Measurements from ENCODE around the gene SARDH. TPM values are rescaled to one million over a fixed set of nuclear protein-coding genes. Genes with fewer than 3 reads are reported as not detected.

Gene SARDH
- polyA plus RNA-seq, 1 donor (not counting 4 experiments of a cell fraction or from before 2014, with no cell fraction given) = 0.03 TPM

DNA sequence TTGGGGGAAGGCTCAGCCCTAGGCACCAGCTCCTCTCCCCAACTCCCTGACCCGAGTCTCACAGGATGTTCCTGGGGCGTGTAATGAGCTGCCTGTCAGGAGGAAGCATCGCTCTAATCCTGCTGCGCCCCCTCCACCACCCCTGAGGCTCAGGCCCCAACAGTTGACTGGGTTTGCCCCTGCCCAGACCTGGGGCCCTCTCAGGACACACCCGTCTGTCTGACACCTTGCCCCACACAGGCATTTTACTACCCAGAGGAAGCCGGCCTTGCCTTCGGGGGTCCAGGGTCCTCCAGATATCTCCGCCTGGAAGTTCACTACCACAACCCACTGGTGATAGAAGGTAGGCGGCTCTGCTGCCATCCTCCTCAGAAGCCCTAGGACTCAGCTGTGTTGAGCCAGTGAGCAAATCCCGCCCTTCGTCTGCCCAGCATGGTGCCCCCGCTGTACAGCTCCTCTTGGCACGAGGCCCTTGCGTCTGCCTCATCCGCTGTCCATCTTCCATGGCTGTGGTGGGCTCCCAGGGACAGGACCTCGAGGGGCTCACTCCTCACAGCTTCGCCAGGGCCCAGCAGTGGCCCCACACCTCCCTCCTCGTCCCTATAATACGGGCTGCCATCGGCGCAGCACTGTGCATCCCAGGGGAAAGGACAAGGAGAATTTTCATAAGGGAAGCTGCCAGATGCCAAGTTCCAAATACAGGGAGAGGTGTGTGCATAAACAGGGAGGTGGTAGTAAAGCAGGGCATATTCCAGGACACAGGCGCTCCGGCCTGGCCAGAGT is 94.0 kb downstream of the SARDH start:
- FAIRE-seq = no peak
- peaks cover 15% of the 10 kb centered on the region for H3K27me3 ChIP-seq (ENCODE audit: control insufficient read depth, extremely low read depth, insufficient read depth, low read length)

DNA sequence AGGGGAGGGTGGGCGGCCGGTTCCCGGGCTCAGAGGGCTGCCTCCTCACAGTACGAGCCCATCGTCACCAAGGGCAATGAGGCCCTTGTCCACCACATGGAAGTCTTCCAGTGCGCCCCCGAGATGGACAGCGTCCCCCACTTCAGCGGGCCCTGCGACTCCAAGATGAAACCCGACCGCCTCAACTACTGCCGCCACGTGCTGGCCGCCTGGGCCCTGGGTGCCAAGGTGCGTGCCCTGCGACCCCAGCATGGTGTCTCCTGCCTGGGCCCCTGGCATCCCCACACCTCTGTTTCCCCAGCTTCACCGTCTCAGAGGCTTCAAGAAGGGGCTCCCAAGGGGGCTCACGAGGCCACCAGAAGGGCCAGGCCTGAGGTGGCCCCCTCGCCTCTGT is 94.8 kb downstream of the SARDH start:
- dilution Hi-C loops (cut with MboI; ENCODE audit: extremely low pct_ligation_motif_present, low sequenced_read_pairs) = no loop called here
- Histone ChIP-seq H2AFZ (ENCODE audit: control insufficient read depth, low read length) (no peak overlapping the region), H3K27ac (ENCODE audit: control insufficient read depth, insufficient read depth, low read length) (no peak overlapping the region), H3K27me3 (ENCODE audit: control insufficient read depth, extremely low read depth, insufficient read depth, low read length) (peaks cover 15% of the 10 kb centered on the region), H3K9ac (ENCODE audit: control insufficient read depth, extremely low read depth, insufficient read depth, low read length) (no peak overlapping the region), H3K4me2 (ENCODE audit: control insufficient read depth, extremely low read depth, insufficient read depth, low read depth, low read length) (no peak overlapping the region), H3K79me2 (ENCODE audit: control insufficient read depth, insufficient read depth, low read length) (no peaks in the 10 kb centered on the region), H4K20me1 (ENCODE audit: control insufficient read depth, extremely low read depth, insufficient read depth, low read length) (no peaks in the 10 kb centered on the region), H3K9me1 (ENCODE audit: control insufficient read depth, extremely low read depth, insufficient read depth, low read length) (no peaks in the 10 kb centered on the region), H3K9me3 (ENCODE audit: control insufficient read depth, low read depth, low read length) (no peaks in the 10 kb centered on the region), H3K4me3 (ENCODE audit: control insufficient read depth in 2 of 3, extremely low read depth in 1 of 3, insufficient read depth in 2 of 3, low read depth in 1 of 3, low read length in 3 of 3) (no peak overlapping the region), H3K36me3 (ENCODE audit: control insufficient read depth in 2 of 2, extremely low read depth in 1 of 2, insufficient read depth in 2 of 2, low read length in 2 of 2) (no peaks in the 10 kb centered on the region), H3K4me1 (ENCODE audit: control insufficient read depth, extremely low read depth, insufficient read depth, low read length) (no peaks in the 10 kb centered on the region)
- DNase-seq (ENCODE audit: low read depth, low spot score) (no peak), FAIRE-seq (no peak)
- TF ChIP-seq, protein P1, sequence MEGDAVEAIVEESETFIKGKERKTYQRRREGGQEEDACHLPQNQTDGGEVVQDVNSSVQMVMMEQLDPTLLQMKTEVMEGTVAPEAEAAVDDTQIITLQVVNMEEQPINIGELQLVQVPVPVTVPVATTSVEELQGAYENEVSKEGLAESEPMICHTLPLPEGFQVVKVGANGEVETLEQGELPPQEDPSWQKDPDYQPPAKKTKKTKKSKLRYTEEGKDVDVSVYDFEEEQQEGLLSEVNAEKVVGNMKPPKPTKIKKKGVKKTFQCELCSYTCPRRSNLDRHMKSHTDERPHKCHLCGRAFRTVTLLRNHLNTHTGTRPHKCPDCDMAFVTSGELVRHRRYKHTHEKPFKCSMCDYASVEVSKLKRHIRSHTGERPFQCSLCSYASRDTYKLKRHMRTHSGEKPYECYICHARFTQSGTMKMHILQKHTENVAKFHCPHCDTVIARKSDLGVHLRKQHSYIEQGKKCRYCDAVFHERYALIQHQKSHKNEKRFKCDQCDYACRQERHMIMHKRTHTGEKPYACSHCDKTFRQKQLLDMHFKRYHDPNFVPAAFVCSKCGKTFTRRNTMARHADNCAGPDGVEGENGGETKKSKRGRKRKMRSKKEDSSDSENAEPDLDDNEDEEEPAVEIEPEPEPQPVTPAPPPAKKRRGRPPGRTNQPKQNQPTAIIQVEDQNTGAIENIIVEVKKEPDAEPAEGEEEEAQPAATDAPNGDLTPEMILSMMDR (optimal IDR thresholded peaks at IDR 0.05 in 1 of 3, IDR thresholded peaks at IDR 0.05 in 1 of 3, conservative IDR thresholded peaks at IDR 0.05 in 1 of 3; ENCODE audit: extremely low read depth in 1 of 3, insufficient read depth in 2 of 3, low read length in 3 of 3) = no peak
- TF ChIP-seq EZH2 (IDR thresholded peaks at IDR 0.05; ENCODE audit: low read length) = no peak

More for the DNA sequence above, 94.0 kb downstream of the SARDH start:
- Histone ChIP-seq H3K9me1 (ENCODE audit: control insufficient read depth, extremely low read depth, insufficient read depth, low read length) (no peaks in the 10 kb centered on the region), H3K79me2 (ENCODE audit: control insufficient read depth, insufficient read depth, low read length) (no peaks in the 10 kb centered on the region), H3K9ac (ENCODE audit: control insufficient read depth, extremely low read depth, insufficient read depth, low read length) (no peak overlapping the region), H3K4me3 (ENCODE audit: control insufficient read depth in 2 of 3, extremely low read depth in 1 of 3, insufficient read depth in 2 of 3, low read depth in 1 of 3, low read length in 3 of 3) (no peak overlapping the region), H3K27ac (ENCODE audit: control insufficient read depth, insufficient read depth, low read length) (no peak overlapping the region), H3K4me2 (ENCODE audit: control insufficient read depth, extremely low read depth, insufficient read depth, low read depth, low read length) (no peak overlapping the region), H3K4me1 (ENCODE audit: control insufficient read depth, extremely low read depth, insufficient read depth, low read length) (no peaks in the 10 kb centered on the region), H4K20me1 (ENCODE audit: control insufficient read depth, extremely low read depth, insufficient read depth, low read length) (no peaks in the 10 kb centered on the region), H3K36me3 (ENCODE audit: control insufficient read depth in 2 of 2, extremely low read depth in 1 of 2, insufficient read depth in 2 of 2, low read length in 2 of 2) (no peaks in the 10 kb centered on the region), H2AFZ (ENCODE audit: control insufficient read depth, low read length) (no peak overlapping the region), H3K9me3 (ENCODE audit: control insufficient read depth, low read depth, low read length) (no peaks in the 10 kb centered on the region)
- dilution Hi-C loops (cut with MboI; ENCODE audit: extremely low pct_ligation_motif_present, low sequenced_read_pairs) = no loop called here
- no peak for TF ChIP-seq EZH2 (IDR thresholded peaks at IDR 0.05; ENCODE audit: low read length)
- TF ChIP-seq, protein P1 (optimal IDR thresholded peaks at IDR 0.05 in 1 of 3, IDR thresholded peaks at IDR 0.05 in 1 of 3, conservative IDR thresholded peaks at IDR 0.05 in 1 of 3; ENCODE audit: extremely low read depth in 1 of 3, insufficient read depth in 2 of 3, low read length in 3 of 3) = no peak
- no peak for DNase-seq (ENCODE audit: low read depth, low spot score)

All from keratinocyte (primary cell).